K562 (cell line): Measurements from ENCODE around the gene PRKCB. TPM values are rescaled to one million over a fixed set of nuclear protein-coding genes. Genes with fewer than 3 reads are reported as not detected.

ENCODE experiments used
- ATAC-seq: fragments of 200-7000 bp; cut with Tn5 transposase; 3 replicates; pipeline ENCODE4 v1.9.1; 2020; ENCODE audit warnings: moderate library complexity
- BruUV-seq: library from RNA; stranded (reverse); fragments of 400-500 nt; replicated peaks from 2 replicates; lab custom pipeline; 2021; lab: Mats Ljungman, UMichigan
- CTCF ChIA-PET: fragments of 300-600 bp; formaldehyde crosslinking; extraction: SDS; loops from one replicate; lab custom pipeline; 2021; ENCODE audit warnings: low intra/inter-chr PET ratio; lab: Yijun Ruan, JAX
- POLR2A ChIA-PET: fragments of 300-600, 350-650 bp; sonication (Branson Sonifier 250); formaldehyde crosslinking; extraction: SDS; loops from one replicate; lab custom pipeline; 2021; ENCODE audit warnings: antibody characterized with exemption, inconsistent platforms; lab: Yijun Ruan, JAX
- DNase-seq, 4 experiments: peaks; one replicate each; pipeline versions ENCODE4 v3.0.0 to v3.0.0-alpha.2; 2011 to 2018; ENCODE audit warnings: low spot score in 3 of 4, mixed read lengths in 3 of 4; ENCODE audit errors: extremely low read depth in 1 of 4
- FAIRE-seq: peaks from 2 replicates; lab custom pipeline; 2011; peaks lifted over from hg19 to GRCh38; lab: Jason Lieb, UNC
- H2AFZ ChIP-seq: 2 replicates; pipeline ENCODE4 v1.6.0; 2011; ENCODE audit warnings: low read depth, low read length, control low read depth, inconsistent platforms
- H3K27ac ChIP-seq: fragments of 200-600 bp; 3 replicates; pipeline ENCODE4 v1.8.0; 2011; ENCODE audit warnings: low read depth, mild to moderate bottlenecking, control low read depth, inconsistent platforms, low read length, moderate library complexity, mixed read lengths; ENCODE audit errors: extremely low read depth
- H3K27me3 ChIP-seq, 2 experiments: fragments of 300-600 bp in 1 of 2; 2 replicates in 1 of 2; 3 replicates in 1 of 2; pipeline versions ENCODE4 v1.6.0 to v1.8.0; 2011; ENCODE audit warnings: inconsistent platforms in 2 of 2, low read length in 2 of 2, mild to moderate bottlenecking in 1 of 2, mixed read lengths in 1 of 2, moderate library complexity in 1 of 2; ENCODE audit not compliant: control insufficient read depth in 2 of 2, insufficient read depth in 2 of 2
- H3K36me3 ChIP-seq: fragments of 300-600 bp; 3 replicates; pipeline ENCODE4 v1.8.0; 2011; ENCODE audit warnings: mild to moderate bottlenecking, low read length, inconsistent platforms; ENCODE audit not compliant: control insufficient read depth, insufficient read depth
- H3K4me1 ChIP-seq, 2 experiments: fragments of 200-600 bp in 1 of 2; replicated peaks in 1 of 2; 2 replicates in 1 of 2; 3 replicates in 1 of 2; pipeline versions ENCODE4 v1.5.1 to v1.8.0; 2011; ENCODE audit warnings: inconsistent platforms in 2 of 2, low read length in 2 of 2, mild to moderate bottlenecking in 1 of 2, mixed read lengths in 1 of 2, moderate library complexity in 1 of 2; ENCODE audit not compliant: control insufficient read depth in 2 of 2, insufficient read depth in 2 of 2
- H3K4me2 ChIP-seq: 2 replicates; pipeline ENCODE4 v1.6.1; 2011; ENCODE audit warnings: low read length, control low read depth, inconsistent platforms, mixed read lengths; ENCODE audit not compliant: insufficient read depth
- H3K4me3 ChIP-seq: fragments of 200-600 bp; sonication (generic), shearing (Covaris generic); 2 replicates; pipeline ENCODE4 v1.5.1; 2016; ENCODE audit warnings: control low read depth, inconsistent platforms
- H3K79me2 ChIP-seq: fragments of 200-600 bp; 3 replicates; pipeline ENCODE4 v1.8.0; 2011; ENCODE audit warnings: low read length, inconsistent platforms; ENCODE audit not compliant: control insufficient read depth, insufficient read depth
- H3K9ac ChIP-seq, 2 experiments: 2 replicates each; pipeline versions ENCODE4 v1.6.0 to v1.6.1; 2011; ENCODE audit warnings: low read depth in 2 of 2, low read length in 2 of 2, control low read depth in 1 of 2, inconsistent platforms in 1 of 2, mild to moderate bottlenecking in 1 of 2, mixed read lengths in 1 of 2; ENCODE audit not compliant: insufficient read depth in 1 of 2
- H3K9me1 ChIP-seq: one replicate; pipeline ENCODE4 v1.6.0; 2011; ENCODE audit warnings: inconsistent platforms, mild to moderate bottlenecking, low read length, moderate library complexity; ENCODE audit not compliant: control insufficient read depth, insufficient read depth
- H3K9me3 ChIP-seq: replicated peaks from 2 replicates; pipeline ENCODE4 v1.5.1; 2011; ENCODE audit warnings: low read depth, low read length, inconsistent platforms; ENCODE audit not compliant: control insufficient read depth, insufficient read depth
- H4K20me1 ChIP-seq: replicated peaks from 2 replicates; pipeline ENCODE4 v1.6.1; 2011; ENCODE audit warnings: low read length, inconsistent platforms, mixed read lengths; ENCODE audit not compliant: control insufficient read depth, insufficient read depth
- CC2D1A ChIP-seq: fragments of 450-650 bp; IDR thresholded peaks from 2 replicates; pipeline ENCODE4 v1.6.1; 2017; ENCODE audit warnings: mild to moderate bottlenecking
- CEBPG ChIP-seq, 3 experiments: fragments of 200-800 bp in 1 of 3; sonication (Bioruptor generic) in 1 of 3; sonication (generic) in 1 of 3; formaldehyde crosslinking in 1 of 3; IDR thresholded peaks in 2 of 3; conservative IDR thresholded peaks in 1 of 3; 2 replicates each; pipeline versions ENCODE4 v1.6.1 to v1.8.0; 2016 to 2022; ENCODE audit warnings: missing compliant biosample characterization in 2 of 3, missing genetic modification characterization in 2 of 3, mild to moderate bottlenecking in 1 of 3, missing genetic modification reagents in 1 of 3
- DDX20 ChIP-seq: fragments of 450-650 bp; IDR thresholded peaks from 2 replicates; pipeline ENCODE4 v1.6.1; 2016; ENCODE audit warnings: missing genetic modification characterization, low read depth, mild to moderate bottlenecking, missing compliant biosample characterization, moderate library complexity
- DLX4 ChIP-seq: fragments of 250-450 bp; sonication (Bioruptor Pico); IDR thresholded peaks from 2 replicates; pipeline ENCODE4 v1.6.1; 2021; ENCODE audit warnings: mild to moderate bottlenecking
- FIP1L1 ChIP-seq: fragments of 200-400 bp; formaldehyde crosslinking; IDR thresholded peaks from 2 replicates; pipeline ENCODE4 v1.6.1; 2018; ENCODE audit warnings: mild to moderate bottlenecking, low read depth, low read length; ENCODE audit not compliant: poor library complexity, severe bottlenecking
- ILK ChIP-seq: fragments of 450-650 bp; IDR thresholded peaks from 2 replicates; pipeline ENCODE4 v1.6.1; 2016; ENCODE audit warnings: missing genetic modification characterization, low read depth, mild to moderate bottlenecking, missing compliant biosample characterization, moderate library complexity, borderline replicate concordance
- KHSRP ChIP-seq: fragments of 450-650 bp; IDR thresholded peaks from 2 replicates; pipeline ENCODE4 v1.6.1; 2017
- MAFG ChIP-seq: fragments of 450-650 bp; conservative IDR thresholded peaks from 2 replicates; pipeline ENCODE4 v1.6.1; 2016; ENCODE audit warnings: missing genetic modification characterization, missing compliant biosample characterization
- NFE2 ChIP-seq: IDR thresholded peaks from 2 replicates; pipeline ENCODE4 v1.6.1; 2014; ENCODE audit warnings: antibody characterized with exemption, low read depth
- POLR2G ChIP-seq: fragments of 200-400 bp; formaldehyde crosslinking; IDR thresholded peaks from 2 replicates; pipeline ENCODE4 v1.6.1; 2017; ENCODE audit warnings: low read depth, mild to moderate bottlenecking, antibody characterized with exemption, low read length, moderate library complexity
- PPARD ChIP-seq: fragments of 250-450 bp; sonication (Bioruptor Pico); IDR thresholded peaks from 2 replicates; pipeline ENCODE4 v1.8.0; 2022; ENCODE audit warnings: inconsistent platforms, mild to moderate bottlenecking, moderate library complexity
- RBM39 ChIP-seq: fragments of 200-400 bp; formaldehyde crosslinking; optimal IDR thresholded peaks from 2 replicates; pipeline ENCODE3; 2018; ENCODE audit warnings: low read depth, low read length
- RFX1 ChIP-seq: fragments of 450-650 bp; IDR thresholded peaks from 2 replicates; pipeline ENCODE4 v1.6.1; 2016; ENCODE audit warnings: mild to moderate bottlenecking, moderate library complexity
- TFE3 ChIP-seq: fragments of 450-650 bp; formaldehyde crosslinking; IDR thresholded peaks from 2 replicates; pipeline ENCODE4 v1.4.0; 2020; ENCODE audit warnings: mild to moderate bottlenecking, mixed read lengths
- TOE1 ChIP-seq, 2 experiments: fragments of 450-650 bp in 1 of 2; sonication (generic) in 1 of 2; formaldehyde crosslinking in 1 of 2; IDR thresholded peaks; 2 replicates each; pipeline versions ENCODE4 v1.7.1 to v1.8.0; 2016 to 2022; ENCODE audit warnings: borderline replicate concordance in 2 of 2, mild to moderate bottlenecking in 2 of 2, antibody characterized with exemption in 1 of 2, inconsistent platforms in 1 of 2, low read depth in 1 of 2, missing genetic modification reagents in 1 of 2, moderate library complexity in 1 of 2
- TRIM28 ChIP-seq: fragments of 450-650 bp; IDR thresholded peaks from 2 replicates; pipeline ENCODE4 v1.6.1; 2017
- ZBTB9 ChIP-seq: fragments of 450-650 bp; formaldehyde crosslinking; IDR thresholded peaks from 2 replicates; pipeline ENCODE4 v1.4.0; 2020; ENCODE audit warnings: mild to moderate bottlenecking, moderate library complexity
- ZNF146 ChIP-seq: IDR thresholded peaks from one replicate; pipeline ENCODE4 v1.6.1; 2018; ENCODE audit warnings: missing compliant biosample characterization; ENCODE audit not compliant: unreplicated experiment
- ZNF224 ChIP-seq: sonication (generic); formaldehyde crosslinking; IDR thresholded peaks from 2 replicates; pipeline ENCODE4 v1.8.0; 2022; ENCODE audit warnings: mild to moderate bottlenecking, missing genetic modification reagents
- ZNF384 ChIP-seq: IDR thresholded peaks from 2 replicates; pipeline ENCODE4 v1.6.1; 2012; ENCODE audit warnings: low read depth, low read length, improper control_type of control experiment
- ZNF507 ChIP-seq: conservative IDR thresholded peaks from 2 replicates; pipeline ENCODE4 v1.6.1; 2017; ENCODE audit warnings: missing genetic modification characterization, missing compliant biosample characterization
- WGBS: fragments of 100-300 bp; shearing (Covaris generic); methylation state at CpG from one replicate; pipeline ENCODE4 v1.1.6; 2016; ENCODE audit warnings: low coverage, mixed read lengths; ENCODE audit not compliant: insufficient coverage; ENCODE audit errors: missing lambda C conversion rate; 5-methylcytosine and 5-hydroxymethylcytosine counted together
- in situ Hi-C: fragments of 300-500 bp; cut with MboI; formaldehyde crosslinking; loops from 4 replicates; pipeline ENCODE4 v1.15.0; 2018; ENCODE audit warnings: inconsistent platforms, mixed read lengths
- intact Hi-C: fragments of 100-400 bp; cut with micrococcal nuclease; formaldehyde crosslinking; loops from 2 replicates; pipeline ENCODE4 v1.14.2; 2022
- polyA plus RNA-seq, 8 experiments: library from polyadenylated mRNA; depleted of rRNA in 4 of 8; stranded (reverse) in 5 of 8; unstranded in 3 of 8; fragments of >200 nt; fragmentation: Nextera tagmentation in 2 of 8; fragmentation: Illumina TruSeq in 1 of 8; extraction: Ambion mirVana in 2 of 8; extraction: Trizol in 1 of 8; gene quantifications; 2 replicates each; pipeline versions ENCODE4 v1.2.1 to v1.2.3, GENCODE V29; 2011 to 2014; ENCODE audit warnings: inconsistent platforms in 1 of 8, missing spikeins in 1 of 8
- total RNA-seq, 7 experiments: library from RNA; depleted of rRNA in 6 of 7; stranded (reverse); fragments of >200 nt in 6 of 7; fragmentation: Illumina TruSeq in 2 of 7; extraction: Trizol in 2 of 7; gene quantifications; 2 replicates each; pipeline versions ENCODE4 v1.2.1 to v1.2.3, GENCODE V29; 2011 to 2021; ENCODE audit warnings: low replicate concordance in 1 of 7

PRKCB gene
- total and polyA plus RNA-seq, 9 of the 15 experiments (the other 6 are each of a cell fraction or from before 2014, with no cell fraction given), result 49.9 to 276 (median 148) TPM

- Histone ChIP-seq H3K27me3 (no peaks in the 10 kb centered on the region), H3K4me3 (no peak overlapping the region), H4K20me1 (no peaks in the 10 kb centered on the region), H3K9me3 (peaks cover 5% of the 10 kb centered on the region; the same call in 1 of the 2 replicates), H3K79me2 (peaks cover 2% of the 10 kb centered on the region; the same call in 1 of the 3 replicates), H3K9me1 (no peaks in the 10 kb centered on the region), H3K36me3 (no peaks in the 10 kb centered on the region), H3K4me2 (no peak overlapping the region), H3K27ac (no peak overlapping the region), H3K4me1 (peaks cover 15 to 38% of the 10 kb centered on the region in 2 experiments), H2AFZ (no peak overlapping the region), H3K9ac (no peak overlapping the region)
- no peak for DNase-seq
- intact Hi-C loops (no loop called here), in situ Hi-C loops (no loop called here)
- FAIRE-seq, result no peak
- POLR2A ChIA-PET, result interaction anchor here (1.1 kb wide), 1 partner anchor 8 kb away, joined by 5 read pairs; no protein-coding TSS in a partner anchor
- CTCF ChIA-PET, result no interaction called here
- BruUV-seq, result no TSS peak
- WGBS, result 0% methylated on average over 1 of the region's 1 CpG
- no peak for ATAC-seq
- TF ChIP-seq PPARD (CRISPR knock-in tag) (no peak), DLX4 (no peak), TFE3 (CRISPR knock-in tag) (no peak), TRIM28 (peak; percentile 75; the same call in 1 of the 2 replicates), DDX20 (no peak), ZNF507 (tag) (no peak), RFX1 (no peak), CC2D1A (0 out of 2 replicates have a peak, but pooled peaks have one; percentile 23), MAFG (tag) (peak; percentile 45; the same call in 1 of the 2 replicates), NFE2 (peak; percentile 19; the same call in 1 of the 2 replicates), ZNF384 (no peak), FIP1L1 (no peak), ZNF224 (CRISPR knock-in tag) (no peak), ZBTB9 (CRISPR knock-in tag) (no peak), CEBPG (CRISPR knock-in tag; IDR thresholded peaks at IDR 0.05) (no peak), CEBPG (tag; conservative IDR thresholded peaks at IDR 0.05 in 1 of 2, IDR thresholded peaks at IDR 0.05 in 1 of 2) (no peak), KHSRP (no peak), POLR2G (no peak), TOE1 (IDR thresholded peaks at IDR 0.05; ENCODE audit: borderline replicate concordance) (no peak), TOE1 (CRISPR knock-in tag; IDR thresholded peaks at IDR 0.05; ENCODE audit: borderline replicate concordance, low read depth) (no peak), ZNF146 (CRISPR knock-in tag) (no peak), RBM39 (no peak), ILK (tag) (no peak)
Measured at GRCh38 chr16:23830276-23830675, 5.5 kb upstream of the PRKCB start.
